GM19455 (cell line): ENCODE results near the gene CRYGS.

ENCODE experiments used
- ATAC-seq: cut with Tn5 transposase; IDR thresholded peaks from one replicate; pipeline ENCODE4 v1.9.1; 2021; ENCODE audit not compliant: unreplicated experiment

The CRYGS gene

DNA sequence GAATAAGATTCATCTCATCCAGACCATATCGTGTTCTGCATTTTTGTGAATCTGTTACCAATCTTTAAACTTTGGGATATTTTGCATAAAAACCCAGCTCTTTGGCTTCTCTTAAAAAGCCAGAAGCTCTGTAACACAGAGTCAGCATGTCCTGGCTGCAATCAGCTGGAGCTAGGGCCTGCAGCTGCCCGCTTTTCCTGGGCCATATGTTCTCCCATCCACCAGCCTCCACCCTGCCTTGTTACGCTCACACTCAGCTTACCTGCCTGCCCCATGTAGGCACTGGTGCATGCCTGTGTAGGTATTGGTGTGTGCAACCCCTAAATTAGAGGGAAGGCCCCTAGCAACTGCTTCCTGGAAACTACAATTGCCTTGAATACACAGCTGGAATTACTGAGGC, 48.2 kb downstream of the CRYGS start:
- no peak for ATAC-seq

DNA sequence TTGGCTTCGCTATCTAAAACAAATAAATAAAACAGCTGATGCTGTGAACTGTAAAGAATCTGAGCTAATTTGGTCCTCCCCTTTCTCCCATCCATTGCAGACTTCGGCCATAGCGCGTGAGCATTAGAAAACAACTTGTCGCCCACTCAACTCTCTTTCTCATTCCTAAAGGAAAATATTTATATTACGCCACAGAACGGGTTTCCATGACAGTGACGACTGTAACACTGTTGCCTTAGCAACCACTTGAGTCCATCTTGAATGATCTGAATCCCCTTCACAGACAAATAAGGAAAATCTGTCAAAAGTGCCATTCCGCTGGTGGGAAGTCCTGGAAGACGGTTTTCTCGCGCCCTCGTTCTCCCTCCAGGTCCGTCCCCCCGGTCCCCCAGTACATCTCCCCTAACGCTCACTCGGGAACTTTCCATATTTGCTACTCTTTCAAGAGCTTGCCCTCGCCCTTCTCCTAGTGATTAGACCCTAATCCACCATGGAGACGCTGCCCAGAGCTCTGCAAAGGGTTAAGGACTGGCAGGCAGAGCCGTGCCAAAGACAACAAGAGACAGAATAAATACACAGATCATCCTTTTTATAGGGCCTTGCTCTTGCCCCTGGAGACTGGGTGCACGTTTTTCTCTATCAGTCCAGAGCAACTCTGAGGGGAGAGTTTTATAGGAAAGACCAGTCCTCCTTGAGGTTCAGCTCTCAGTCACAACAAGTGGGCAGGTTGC, 50.5 kb downstream of the CRYGS start:
- no peak for ATAC-seq

DNA sequence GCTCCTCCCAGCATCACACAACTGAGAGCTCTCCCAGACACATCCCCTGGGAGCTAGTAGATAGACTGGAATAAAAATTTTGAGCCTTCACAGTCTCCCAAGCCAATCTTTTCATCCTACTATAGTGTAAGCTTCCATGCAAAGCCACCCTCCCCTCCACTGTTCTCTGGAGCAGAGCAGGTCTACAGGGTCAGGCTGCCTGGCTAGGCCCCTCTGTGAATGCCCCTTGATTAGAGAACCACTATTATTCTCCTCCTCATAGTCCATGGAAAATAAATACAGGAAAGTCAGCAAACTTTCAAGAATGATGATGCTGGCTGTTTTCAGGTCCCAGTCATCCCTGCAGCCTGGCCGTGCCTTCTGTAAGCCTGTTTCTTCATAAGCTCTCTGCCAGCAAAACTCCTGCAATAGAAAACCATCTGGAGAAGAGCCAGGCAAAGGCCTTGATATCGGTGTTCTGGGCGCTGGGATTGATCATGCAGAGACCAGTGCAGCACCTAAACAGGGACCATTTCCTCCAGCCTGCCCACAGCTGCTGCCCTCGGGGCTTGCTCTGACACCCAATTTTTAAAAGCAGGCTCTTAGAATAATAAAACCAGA, 51.7 kb downstream of the CRYGS start:
- ATAC-seq = no peak

DNA sequence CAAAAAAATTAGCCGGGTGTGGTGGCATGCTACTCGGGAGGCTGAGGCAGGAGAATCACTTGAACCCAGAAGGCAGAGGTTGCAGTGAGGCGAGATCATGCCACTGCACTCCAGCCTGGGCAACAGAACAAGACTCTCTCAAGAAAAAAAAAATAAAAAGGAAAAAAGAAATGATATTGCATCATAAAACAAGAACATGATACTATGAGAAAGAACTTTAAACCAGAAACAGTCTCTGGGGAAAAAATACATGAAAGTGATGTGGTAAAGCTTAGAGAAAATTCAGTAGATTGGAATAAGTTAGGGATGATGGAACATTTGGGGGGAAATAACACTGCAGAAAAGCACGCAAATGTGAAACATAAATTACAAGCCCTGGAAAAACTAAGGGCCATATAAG, 54.7 kb downstream of the CRYGS start:
- ATAC-seq = no peak
